CD4-positive, CD25-positive, alpha-beta regulatory T cell (primary cell): ENCODE measurements around the gene PSMA2. TPM values are rescaled to one million over a fixed set of nuclear protein-coding genes. Genes with fewer than 3 reads are reported as not detected.
A peak's percentile ranks its signal among the peaks of the same experiment; 100 is the strongest.

Experiments used
- ATAC-seq, 2 donors: fragments of 150-1000 bp; cut with Tn5 transposase; one replicate each; pipeline ENCODE4 v1.10.0; 2021; ENCODE audit warnings: low read depth in 2 of 2, moderate number of reproducible peaks in 2 of 2, moderate library complexity in 1 of 2
- DNase-seq, 3 donors: peaks; one replicate each; pipeline versions ENCODE4 v3.0.0 to v3.0.0-alpha.2; 2012 to 2022; ENCODE audit warnings: mixed read lengths in 1 of 3
- H3K27ac ChIP-seq: one replicate; pipeline ENCODE4 v1.7.0; 2013; ENCODE audit warnings: mild to moderate bottlenecking, low read length; ENCODE audit not compliant: insufficient read depth, poor library complexity, severe bottlenecking
- H3K27me3 ChIP-seq: one replicate; pipeline ENCODE4 v1.7.0; 2013; ENCODE audit warnings: low read length; ENCODE audit not compliant: control insufficient read depth, insufficient read depth
- H3K36me3 ChIP-seq: one replicate; pipeline ENCODE4 v1.7.0; 2013; ENCODE audit warnings: mild to moderate bottlenecking, low read length, moderate library complexity; ENCODE audit not compliant: control insufficient read depth, insufficient read depth
- H3K4me1 ChIP-seq: 2 replicates; pipeline ENCODE4 v1.7.0; 2013; ENCODE audit warnings: mild to moderate bottlenecking, low read length; ENCODE audit not compliant: insufficient read depth, control insufficient read depth, poor library complexity, severe bottlenecking
- H3K4me3 ChIP-seq: one replicate; pipeline ENCODE4 v1.7.0; 2013; ENCODE audit warnings: low read depth, mild to moderate bottlenecking, low read length, moderate library complexity
- H3K9me3 ChIP-seq, 2 experiments: 1 replicate in 1 of 2; 2 replicates in 1 of 2; pipeline ENCODE4 v1.7.0; 2013; ENCODE audit warnings: low read length in 2 of 2, mild to moderate bottlenecking in 1 of 2, moderate library complexity in 1 of 2; ENCODE audit not compliant: control insufficient read depth in 2 of 2
- H3K27ac Mint-ChIP-seq, 3 donors: one replicate each; pipeline ENCODE4 v1.8.0; 2020 to 2022; ENCODE audit warnings: mild to moderate bottlenecking in 3 of 3, mixed read lengths in 3 of 3, moderate library complexity in 2 of 3
- H3K27me3 Mint-ChIP-seq: one replicate; pipeline ENCODE4 v1.8.0; 2022; ENCODE audit warnings: mild to moderate bottlenecking, mixed read lengths
- H3K36me3 Mint-ChIP-seq: one replicate; pipeline ENCODE4 v1.8.0; 2020; ENCODE audit warnings: mixed read lengths
- H3K4me1 Mint-ChIP-seq, 4 donors: one replicate each; pipeline ENCODE4 v1.8.0; 2020 to 2022; ENCODE audit warnings: mixed read lengths in 4 of 4, mild to moderate bottlenecking in 1 of 4
- H3K4me3 Mint-ChIP-seq, 4 donors: one replicate each; pipeline ENCODE4 v1.8.0; 2020 to 2022; ENCODE audit warnings: mild to moderate bottlenecking in 4 of 4, mixed read lengths in 4 of 4, moderate library complexity in 3 of 4
- H3K9me3 Mint-ChIP-seq, 7 donors: one replicate each; pipeline ENCODE4 v1.8.0; 2020 to 2022; ENCODE audit warnings: mixed read lengths in 7 of 7, mild to moderate bottlenecking in 3 of 7, moderate library complexity in 2 of 7
- polyA plus RNA-seq, 4 donors: library from polyadenylated mRNA; unstranded; fragments of 300-500 nt; fragmentation: Illumina TruSeq; gene quantifications; one replicate each; pipeline ENCODE4 v1.2.3, GENCODE V29; 2021
- total RNA-seq: library from RNA; stranded (reverse); gene quantifications from one replicate; pipeline ENCODE4 v1.2.3, GENCODE V29; 2022

Gene PSMA2
- total and polyA plus RNA-seq, 5 donors from 2014 or later = 59.1 to 331 (median 270) TPM

GRCh38 chr7:42913591-42913990 lies 18.4 kb downstream of the PSMA2 start:
- no peak overlapping the region for H3K4me3 ChIP-seq
- H3K27me3 ChIP-seq = no peaks in the 10 kb centered on the region
- Mint-ChIP-seq H3K27ac (peak overlapping the region in 2 of 3 donors; percentile 69 to 89), H3K36me3 (peaks cover 24% of the 10 kb centered on the region), H3K4me3 (peak overlapping the region in 1 of 4 donors; percentile 96), H3K4me1 (peaks cover 0 to 31% (median 25%) of the 10 kb centered on the region in 4 donors), H3K9me3 (peaks cover 0 to 1% (median 0%) of the 10 kb centered on the region in 7 donors), H3K27me3 (no peaks in the 10 kb centered on the region)
- H3K4me1 ChIP-seq = peaks cover 14% of the 10 kb centered on the region
- no peak overlapping the region for H3K27ac ChIP-seq
- no peaks in the 10 kb centered on the region for H3K9me3 ChIP-seq
- ATAC-seq = no peak
- no peak for DNase-seq
- peaks cover 25% of the 10 kb centered on the region for H3K36me3 ChIP-seq

- peak within 1 kb of the TSS; percentile 92 to 96 (median 96) for H3K4me3 Mint-ChIP-seq
- H3K36me3 Mint-ChIP-seq = peaks cover 20% of the 10 kb centered on the region
- peaks cover 0 to 33% (median 30%) of the 10 kb centered on the region in 4 donors for H3K4me1 Mint-ChIP-seq
- Histone ChIP-seq H3K4me1 (peaks cover 14% of the 10 kb centered on the region), H3K9me3 (no peaks in the 10 kb centered on the region), H3K4me3 (peak within 1 kb of the TSS; percentile 88), H3K27ac (peak within 1 kb of the TSS; percentile 73), H3K27me3 (no peaks in the 10 kb centered on the region), H3K36me3 (peaks cover 7% of the 10 kb centered on the region)
- ATAC-seq (peak; percentile 97 to 98), DNase-seq (peak; percentile 94 to 95 (median 95))
- H3K27me3 Mint-ChIP-seq = no peaks in the 10 kb centered on the region
- H3K27ac Mint-ChIP-seq = peak within 1 kb of the TSS; percentile 81 to 91 (median 91)
- H3K9me3 Mint-ChIP-seq = peaks cover 0 to 1% (median 0%) of the 10 kb centered on the region in 7 donors
Observed at GRCh38 chr7:42911454-42912447, 20.2 kb downstream of the PSMA2 start, which contains the start of gene C7orf25. Gene C7orf25, minus strand, starts transcription at chr7:42912070. Its CDS starts 1,170 bp downstream, at chr7:42910900.

GRCh38 chr7:42910306-42910705 lies 21.7 kb downstream of the PSMA2 start:
- Mint-ChIP-seq H3K27ac (peak overlapping the region in 1 of 3 donors; percentile 91), H3K9me3 (no peaks in the 10 kb centered on the region), H3K36me3 (peaks cover 17% of the 10 kb centered on the region), H3K4me3 (peak overlapping the region; percentile 54 to 96 (median 94)), H3K4me1 (peaks cover 0 to 33% (median 30%) of the 10 kb centered on the region in 4 donors), H3K27me3 (no peaks in the 10 kb centered on the region)
- no peaks in the 10 kb centered on the region for H3K27me3 ChIP-seq
- no peaks in the 10 kb centered on the region for H3K9me3 ChIP-seq
- peak overlapping the region; percentile 88 for H3K4me3 ChIP-seq
- H3K27ac ChIP-seq = no peak overlapping the region
- peaks cover 14% of the 10 kb centered on the region for H3K4me1 ChIP-seq
- H3K36me3 ChIP-seq = no peaks in the 10 kb centered on the region
- DNase-seq = no peak
- no peak for ATAC-seq

GRCh38 chr7:42907316-42907715 lies 24.7 kb downstream of the PSMA2 start:
- Mint-ChIP-seq H3K9me3 (no peaks in the 10 kb centered on the region), H3K27ac (no peak overlapping the region), H3K4me1 (peaks cover 0 to 27% (median 22%) of the 10 kb centered on the region in 4 donors), H3K27me3 (no peaks in the 10 kb centered on the region), H3K36me3 (peaks cover 15% of the 10 kb centered on the region), H3K4me3 (no peak overlapping the region)
- Histone ChIP-seq H3K36me3 (no peaks in the 10 kb centered on the region), H3K4me1 (peaks cover 9% of the 10 kb centered on the region), H3K27ac (no peak overlapping the region), H3K27me3 (no peaks in the 10 kb centered on the region), H3K9me3 (no peaks in the 10 kb centered on the region), H3K4me3 (no peak overlapping the region)
- DNase-seq (no peak), ATAC-seq (no peak)

GRCh38 chr7:42906181-42906580 lies 25.8 kb downstream of the PSMA2 start:
- Histone ChIP-seq H3K4me3 (no peak overlapping the region), H3K4me1 (peaks cover 3% of the 10 kb centered on the region), H3K9me3 (no peaks in the 10 kb centered on the region), H3K36me3 (no peaks in the 10 kb centered on the region), H3K27ac (no peak overlapping the region), H3K27me3 (no peaks in the 10 kb centered on the region)
- ATAC-seq (no peak), DNase-seq (no peak)
- H3K36me3 Mint-ChIP-seq = peaks cover 15% of the 10 kb centered on the region
- H3K4me3 Mint-ChIP-seq = no peak overlapping the region
- H3K9me3 Mint-ChIP-seq = no peaks in the 10 kb centered on the region
- H3K4me1 Mint-ChIP-seq = peaks cover 0 to 21% (median 19%) of the 10 kb centered on the region in 4 donors
- peaks cover 4% of the 10 kb centered on the region for H3K27me3 Mint-ChIP-seq
- H3K27ac Mint-ChIP-seq = no peak overlapping the region

- Mint-ChIP-seq H3K36me3 (peaks cover 7% of the 10 kb centered on the region), H3K4me1 (peaks cover 0 to 3% (median 0%) of the 10 kb centered on the region in 4 donors), H3K27me3 (peaks cover 13% of the 10 kb centered on the region), H3K4me3 (no peak overlapping the region), H3K9me3 (no peaks in the 10 kb centered on the region), H3K27ac (no peak overlapping the region)
- H3K9me3 ChIP-seq = no peaks in the 10 kb centered on the region
- ATAC-seq (no peak), DNase-seq (no peak)
- no peaks in the 10 kb centered on the region for H3K27me3 ChIP-seq
- H3K36me3 ChIP-seq = no peaks in the 10 kb centered on the region
- H3K4me3 ChIP-seq = no peak overlapping the region
- no peaks in the 10 kb centered on the region for H3K4me1 ChIP-seq
- H3K27ac ChIP-seq = no peak overlapping the region
Observed at GRCh38 chr7:42902331-42902730, 29.6 kb downstream of the PSMA2 start.

GRCh38 chr7:42900842-42901241 lies 31.1 kb downstream of the PSMA2 start:
- H3K4me1 Mint-ChIP-seq = peaks cover 0 to 4% (median 0%) of the 10 kb centered on the region in 4 donors
- H3K9me3 Mint-ChIP-seq = peaks cover 0 to 5% (median 1%) of the 10 kb centered on the region in 7 donors
- Histone ChIP-seq H3K27ac (no peak overlapping the region), H3K36me3 (no peaks in the 10 kb centered on the region), H3K4me3 (no peak overlapping the region), H3K9me3 (no peaks in the 10 kb centered on the region), H3K27me3 (no peaks in the 10 kb centered on the region), H3K4me1 (no peaks in the 10 kb centered on the region)
- DNase-seq (no peak), ATAC-seq (no peak)
- peaks cover 5% of the 10 kb centered on the region for H3K36me3 Mint-ChIP-seq
- H3K27me3 Mint-ChIP-seq = peaks cover 26% of the 10 kb centered on the region
- H3K4me3 Mint-ChIP-seq = no peak overlapping the region
- H3K27ac Mint-ChIP-seq = no peak overlapping the region
